PC-3 (cell line): ENCODE measurements around the gene ODC1. TPM values are rescaled to one million over a fixed set of nuclear protein-coding genes. Genes with fewer than 3 reads are reported as not detected.

Source experiments
- ATAC-seq: fragments of 200-7000 bp; cut with Tn5 transposase; 2 replicates; pipeline ENCODE4 v1.9.1; 2020; ENCODE audit warnings: mild to moderate bottlenecking, moderate library complexity
- BruUV-seq: library from RNA; stranded (reverse); fragments of 400-500 nt; replicated peaks from 2 replicates; lab custom pipeline; 2021; lab: Mats Ljungman, UMichigan
- CTCF ChIA-PET: fragments of 300-600 bp; sonication (Branson Sonifier 250); formaldehyde crosslinking; loops from one replicate; lab custom pipeline; 2022; ENCODE audit warnings: antibody characterized with exemption; lab: Charles Lee
- POLR2A ChIA-PET: fragments of 300-600 bp; sonication (Branson Sonifier 250); formaldehyde crosslinking; loops from one replicate; lab custom pipeline; 2022; ENCODE audit warnings: antibody characterized with exemption; ENCODE audit not compliant: unreplicated experiment; lab: Charles Lee
- DNase-seq: peaks from one replicate; pipeline ENCODE4 v3.0.0-alpha.2; 2015
- H2AFZ ChIP-seq: fragments of 300-600 bp; sonication (generic); 2 replicates; pipeline ENCODE4 v1.6.0; 2016; ENCODE audit warnings: antibody characterized with exemption, low read length
- H3F3A ChIP-seq: fragments of 300-600 bp; sonication (generic); one replicate; pipeline ENCODE4 v1.6.0; 2017; ENCODE audit warnings: antibody characterized with exemption, low read length, control low read depth, mild to moderate bottlenecking; ENCODE audit not compliant: unreplicated experiment
- H3K27ac ChIP-seq: fragments of 300-600 bp; sonication (generic); 2 replicates; pipeline ENCODE4 v1.5.1; 2016; ENCODE audit warnings: mild to moderate bottlenecking, low read length
- H3K27me3 ChIP-seq: fragments of 300-600 bp; sonication (generic); 2 replicates; pipeline ENCODE4 v1.6.1; 2016; ENCODE audit warnings: low read length, mixed read lengths
- H3K36me3 ChIP-seq: fragments of 300-600 bp; sonication (generic); 2 replicates; pipeline ENCODE4 v1.6.1; 2016; ENCODE audit warnings: low read depth, mixed run types, low read length, mixed read lengths
- H3K4me1 ChIP-seq: fragments of 300-600 bp; sonication (generic); 2 replicates; pipeline ENCODE4 v1.5.1; 2016; ENCODE audit warnings: low read length; ENCODE audit not compliant: insufficient read depth
- H3K4me2 ChIP-seq: fragments of 300-600 bp; sonication (generic); 2 replicates; pipeline ENCODE4 v1.6.0; 2016; ENCODE audit warnings: low read length
- H3K4me3 ChIP-seq: fragments of 300-600 bp; sonication (generic); 2 replicates; pipeline ENCODE4 v1.5.1; 2016; ENCODE audit warnings: mild to moderate bottlenecking, low read length, mixed read lengths
- H3K79me2 ChIP-seq: fragments of 300-600 bp; sonication (generic); 2 replicates; pipeline ENCODE4 v1.6.1; 2017; ENCODE audit warnings: low read length, mixed read lengths
- H3K9ac ChIP-seq: fragments of 300-600 bp; sonication (generic); 2 replicates; pipeline ENCODE4 v1.6.0; 2016; ENCODE audit warnings: mild to moderate bottlenecking, low read length
- H3K9me2 ChIP-seq: fragments of 300-600 bp; sonication (generic); replicated peaks from 2 replicates; pipeline ENCODE4 v1.6.1; 2016; ENCODE audit warnings: mixed run types, low read length, mixed read lengths
- H3K9me3 ChIP-seq: fragments of 300-600 bp; sonication (generic); 2 replicates; pipeline ENCODE4 v1.6.1; 2016; ENCODE audit warnings: low read length, mixed read lengths
- H4K20me1 ChIP-seq: fragments of 300-600 bp; sonication (generic); 2 replicates; pipeline ENCODE4 v1.6.1; 2016; ENCODE audit warnings: low read length, mixed read lengths
- CTCF ChIP-seq: fragments of 300-600 bp; sonication (generic); conservative IDR thresholded peaks from 2 replicates; pipeline ENCODE4 v1.5.1; 2017; ENCODE audit warnings: antibody characterized with exemption, low read depth, mild to moderate bottlenecking, low read length
- EZH2 ChIP-seq: fragments of 300-600 bp; sonication (generic); IDR thresholded peaks from one replicate; pipeline ENCODE4 v1.6.1; 2017; ENCODE audit warnings: antibody characterized with exemption, mild to moderate bottlenecking, low read length; ENCODE audit not compliant: unreplicated experiment
- EZH2phosphoT487 ChIP-seq: fragments of 300-600 bp; sonication (generic); IDR thresholded peaks from 2 replicates; pipeline ENCODE4 v1.6.1; 2018; ENCODE audit warnings: mild to moderate bottlenecking, antibody characterized with exemption, low read length, borderline replicate concordance
- intact Hi-C: fragments of 100-400 bp; cut with micrococcal nuclease; formaldehyde crosslinking; loops from 2 replicates; pipeline ENCODE4 v1.9.0; 2023
- total RNA-seq: library from RNA; depleted of rRNA; stranded (reverse); fragments of >200 nt; gene quantifications from 2 replicates; pipeline ENCODE4 v1.2.3, GENCODE V29; 2014

The ODC1 gene
- total RNA-seq, 1 experiment from 2014 or later, result 712 TPM

- Histone ChIP-seq H3K79me2 (no peaks in the 10 kb centered on the region), H3K9me3 (no peaks in the 10 kb centered on the region), H3K9me2 (no peaks in the 10 kb centered on the region), H3K27ac (no peak overlapping the region), H3K4me3 (no peak overlapping the region), H4K20me1 (no peaks in the 10 kb centered on the region), H3K36me3 (peaks cover 24% of the 10 kb centered on the region; the same call in 1 of the 2 replicates), H3K27me3 (no peaks in the 10 kb centered on the region), H3F3A (no peaks in the 10 kb centered on the region), H3K9ac (no peak overlapping the region), H2AFZ (no peak overlapping the region), H3K4me1 (no peaks in the 10 kb centered on the region), H3K4me2 (no peak overlapping the region)
- ChIA-PET CTCF (no interaction called here), POLR2A (no interaction called here)
- no peak for TF ChIP-seq CTCF
- TF ChIP-seq EZH2, result no peak
- TF ChIP-seq EZH2phosphoT487, result no peak
- no peak for DNase-seq
- BruUV-seq, result no TSS peak
- no peak for ATAC-seq
- intact Hi-C loops, result no loop called here
Measured at GRCh38 chr2:10428924-10429323, 19.2 kb downstream of the ODC1 start.

GRCh38 chr2:10428355-10428754 is 19.8 kb downstream of the ODC1 start:
- CTCF ChIA-PET, result no interaction called here
- no peaks in the 10 kb centered on the region for H3K9me2 ChIP-seq
- POLR2A ChIA-PET, result no interaction called here
- intact Hi-C loops, result no loop called here
- no peak overlapping the region for H3K4me2 ChIP-seq
- no peak overlapping the region for H3K4me3 ChIP-seq
- H3K36me3 ChIP-seq, result peaks cover 27% of the 10 kb centered on the region
- no peaks in the 10 kb centered on the region for H3K79me2 ChIP-seq
- H4K20me1 ChIP-seq, result no peaks in the 10 kb centered on the region
- no peaks in the 10 kb centered on the region for H3K9me3 ChIP-seq
- no peak overlapping the region for H3K27ac ChIP-seq
- H2AFZ ChIP-seq, result no peak overlapping the region
- H3F3A ChIP-seq, result no peaks in the 10 kb centered on the region
- H3K9ac ChIP-seq, result no peak overlapping the region
- no TSS peak for BruUV-seq
- no peaks in the 10 kb centered on the region for H3K4me1 ChIP-seq
- ATAC-seq (no peak), DNase-seq (no peak)
- TF ChIP-seq EZH2phosphoT487 (no peak), EZH2 (no peak), CTCF (no peak)
- H3K27me3 ChIP-seq, result no peaks in the 10 kb centered on the region

GRCh38 chr2:10427618-10427949 is 20.5 kb downstream of the ODC1 start:
- ATAC-seq, result no peak
- no peak overlapping the region for H3K27ac ChIP-seq
- no peaks in the 10 kb centered on the region for H3K4me1 ChIP-seq
- no peaks in the 10 kb centered on the region for H3K9me2 ChIP-seq
- H3K36me3 ChIP-seq, result peaks cover 27% of the 10 kb centered on the region
- no peak overlapping the region for H2AFZ ChIP-seq
- intact Hi-C loops, result no loop called here
- no peak overlapping the region for H3K4me3 ChIP-seq
- BruUV-seq, result no TSS peak
- no peaks in the 10 kb centered on the region for H3K79me2 ChIP-seq
- DNase-seq, result no peak
- no peak overlapping the region for H3K4me2 ChIP-seq
- no peak overlapping the region for H3K9ac ChIP-seq
- TF ChIP-seq CTCF (no peak), EZH2 (no peak), EZH2phosphoT487 (no peak)
- no peaks in the 10 kb centered on the region for H3K27me3 ChIP-seq
- POLR2A ChIA-PET, result no interaction called here
- H3F3A ChIP-seq, result no peaks in the 10 kb centered on the region
- no peaks in the 10 kb centered on the region for H4K20me1 ChIP-seq
- H3K9me3 ChIP-seq, result no peaks in the 10 kb centered on the region
- CTCF ChIA-PET, result no interaction called here
